Activated CD8-positive, alpha-beta T cell treated with anti-CD3 and anti-CD28 coated beads for 36 hours (primary cell): ENCODE results near the gene PTGDS. TPM values are rescaled to one million over a fixed set of nuclear protein-coding genes. Genes with fewer than 3 reads are reported as not detected.

Source experiments
- ATAC-seq: fragments of 200-7000 bp; cut with Tn5 transposase; one replicate; pipeline ENCODE4 v1.10.0; 2021; ENCODE audit warnings: mild to moderate bottlenecking, moderate library complexity
- CTCF ChIA-PET: fragments of 350-600 bp; sonication (Branson Sonifier 250); formaldehyde crosslinking; loops from one replicate; lab custom pipeline; 2021; ENCODE audit warnings: antibody characterized with exemption; lab: Charles Lee
- POLR2A ChIA-PET: fragments of 350-600 bp; sonication (Branson Sonifier 250); formaldehyde crosslinking; loops from one replicate; lab custom pipeline; 2021; ENCODE audit warnings: antibody characterized with exemption; lab: Charles Lee
- DNase-seq: peaks from one replicate; pipeline ENCODE4 v3.0.0-alpha.2; 2020
- H3K27ac Mint-ChIP-seq: one replicate; pipeline ENCODE4 v1.8.0; 2021; ENCODE audit warnings: mild to moderate bottlenecking, mixed read lengths
- H3K27me3 Mint-ChIP-seq: one replicate; pipeline ENCODE4 v1.8.0; 2021; ENCODE audit warnings: mixed read lengths
- H3K36me3 Mint-ChIP-seq: one replicate; pipeline ENCODE4 v1.8.0; 2021; ENCODE audit warnings: low read depth, mixed read lengths
- H3K4me1 Mint-ChIP-seq: one replicate; pipeline ENCODE4 v1.8.0; 2021; ENCODE audit warnings: low read depth, mixed read lengths
- H3K4me3 Mint-ChIP-seq: one replicate; pipeline ENCODE4 v1.8.0; 2021; ENCODE audit warnings: mild to moderate bottlenecking, moderate library complexity, mixed read lengths
- H3K9me3 Mint-ChIP-seq: one replicate; pipeline ENCODE4 v1.8.0; 2021; ENCODE audit warnings: mixed read lengths
- intact Hi-C: fragments of 100-400 bp; cut with micrococcal nuclease; formaldehyde crosslinking; loops from one replicate; pipeline ENCODE4 v1.10.0; 2022
- total RNA-seq, 2 experiments: library from RNA; stranded (reverse); gene quantifications; one replicate each; pipeline ENCODE4 v1.2.3, GENCODE V29; 2021
- TF ChIP-seq, protein P1 (sequence below): fragments of 200-600 bp; IDR thresholded peaks from one replicate; pipeline ENCODE4 v1.8.0; 2022; ENCODE audit warnings: antibody characterized with exemption, mild to moderate bottlenecking

The PTGDS gene
- total RNA-seq, 2 experiments from 2014 or later: not detected

DNA sequence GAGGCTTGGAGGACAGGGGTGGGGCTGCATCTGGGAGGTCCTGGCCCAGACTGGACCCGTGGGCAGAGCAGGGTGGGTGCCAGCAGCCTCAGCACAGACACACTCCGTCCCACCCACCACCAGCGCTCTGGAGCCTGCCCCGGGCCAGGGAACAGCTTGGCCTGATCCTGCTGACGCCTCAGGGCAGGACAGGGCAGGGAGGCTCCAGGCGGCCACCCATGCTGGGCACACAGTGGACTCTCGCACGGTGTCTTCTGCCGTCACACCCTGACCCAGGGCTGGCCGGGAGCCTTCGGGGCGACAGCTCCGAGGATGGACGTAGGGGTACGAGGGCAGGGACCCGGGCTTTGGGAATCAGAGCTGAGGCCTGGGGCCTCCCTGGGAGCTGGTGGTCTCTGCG, 8.2 kb upstream of the PTGDS start:
- DNase-seq: no peak
- no peaks in the 10 kb centered on the region for H3K36me3 Mint-ChIP-seq
- intact Hi-C loops: no loop called here
- ChIA-PET POLR2A (interaction anchor here (0.5 to 0.8 kb wide), 3 partner anchors 10 to 320 kb away, joined by 3 to 4 read pairs (median 3); no protein-coding TSS in a partner anchor), CTCF (interaction anchor here (0.7 kb wide), 1 partner anchor 60 kb away, joined by 4 read pairs; the partner anchor contains the start of gene ABCA2)
- TF ChIP-seq, protein P1, sequence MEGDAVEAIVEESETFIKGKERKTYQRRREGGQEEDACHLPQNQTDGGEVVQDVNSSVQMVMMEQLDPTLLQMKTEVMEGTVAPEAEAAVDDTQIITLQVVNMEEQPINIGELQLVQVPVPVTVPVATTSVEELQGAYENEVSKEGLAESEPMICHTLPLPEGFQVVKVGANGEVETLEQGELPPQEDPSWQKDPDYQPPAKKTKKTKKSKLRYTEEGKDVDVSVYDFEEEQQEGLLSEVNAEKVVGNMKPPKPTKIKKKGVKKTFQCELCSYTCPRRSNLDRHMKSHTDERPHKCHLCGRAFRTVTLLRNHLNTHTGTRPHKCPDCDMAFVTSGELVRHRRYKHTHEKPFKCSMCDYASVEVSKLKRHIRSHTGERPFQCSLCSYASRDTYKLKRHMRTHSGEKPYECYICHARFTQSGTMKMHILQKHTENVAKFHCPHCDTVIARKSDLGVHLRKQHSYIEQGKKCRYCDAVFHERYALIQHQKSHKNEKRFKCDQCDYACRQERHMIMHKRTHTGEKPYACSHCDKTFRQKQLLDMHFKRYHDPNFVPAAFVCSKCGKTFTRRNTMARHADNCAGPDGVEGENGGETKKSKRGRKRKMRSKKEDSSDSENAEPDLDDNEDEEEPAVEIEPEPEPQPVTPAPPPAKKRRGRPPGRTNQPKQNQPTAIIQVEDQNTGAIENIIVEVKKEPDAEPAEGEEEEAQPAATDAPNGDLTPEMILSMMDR: no peak
- H3K9me3 Mint-ChIP-seq: no peaks in the 10 kb centered on the region
- H3K4me1 Mint-ChIP-seq: peaks cover 17% of the 10 kb centered on the region
- no peak overlapping the region for H3K4me3 Mint-ChIP-seq
- no peak for ATAC-seq
- H3K27ac Mint-ChIP-seq: no peak overlapping the region
- H3K27me3 Mint-ChIP-seq: no peaks in the 10 kb centered on the region

DNA sequence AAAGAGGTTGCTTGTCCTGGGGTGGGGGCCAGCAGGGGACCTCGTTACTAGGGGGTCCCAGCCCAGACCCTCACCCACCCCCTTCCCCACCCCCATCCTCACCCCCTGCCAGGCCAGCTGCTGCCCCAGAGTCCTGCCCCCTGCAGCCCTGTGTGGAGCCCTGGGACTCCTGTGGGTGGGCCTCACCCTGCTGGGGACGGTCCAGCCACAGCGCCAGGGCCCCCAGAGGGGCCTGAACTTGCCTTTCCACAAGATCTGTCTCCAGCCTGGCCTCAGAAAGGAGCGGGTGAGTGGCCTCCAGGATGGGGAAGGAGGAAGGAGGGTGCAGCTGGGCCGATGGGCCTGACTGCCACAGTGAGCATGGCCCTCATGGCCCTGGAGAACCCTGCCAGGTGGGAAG, 7.5 kb upstream of the PTGDS start:
- POLR2A ChIA-PET: interaction anchor here (0.6 to 1.1 kb wide), 3 partner anchors 10 to 319 kb away, joined by 3 to 4 read pairs (median 3); no protein-coding TSS in a partner anchor
- ATAC-seq (no peak), DNase-seq (no peak)
- TF ChIP-seq, protein P1: no peak
- Mint-ChIP-seq H3K36me3 (no peaks in the 10 kb centered on the region), H3K27me3 (no peaks in the 10 kb centered on the region), H3K4me1 (peaks cover 14% of the 10 kb centered on the region), H3K4me3 (no peak overlapping the region), H3K9me3 (no peaks in the 10 kb centered on the region), H3K27ac (no peak overlapping the region)
- intact Hi-C loops: no loop called here
- CTCF ChIA-PET: no interaction called here

DNA sequence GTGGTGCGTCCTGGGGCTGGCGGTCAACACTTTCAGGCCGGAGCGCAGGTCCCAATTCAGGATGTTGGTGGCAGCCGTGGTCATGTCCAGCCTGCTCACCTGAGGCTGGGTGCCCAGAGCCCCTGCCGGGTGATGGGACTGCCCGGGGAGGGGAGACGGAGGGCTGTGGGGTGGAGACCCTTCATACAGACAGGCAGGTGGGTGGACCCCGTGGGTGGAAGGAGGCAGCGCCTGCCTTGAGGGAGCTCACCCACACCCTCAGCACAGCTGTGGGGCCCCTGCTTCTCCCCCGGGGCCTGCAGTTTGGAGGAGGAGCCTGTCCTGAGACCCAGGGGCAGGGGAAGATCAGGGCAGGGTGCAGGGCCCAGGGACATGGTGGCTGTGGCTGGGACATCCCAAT, 6.9 kb upstream of the PTGDS start:
- ChIA-PET CTCF (no interaction called here), POLR2A (interaction anchor here (1.1 to 1.2 kb wide), 2 partner anchors 18 to 38 kb away, joined by 3 read pairs; no protein-coding TSS in a partner anchor)
- no peak overlapping the region for H3K4me3 Mint-ChIP-seq
- no peaks in the 10 kb centered on the region for H3K27me3 Mint-ChIP-seq
- intact Hi-C loops: no loop called here
- no peak for DNase-seq
- no peaks in the 10 kb centered on the region for H3K36me3 Mint-ChIP-seq
- H3K9me3 Mint-ChIP-seq: no peaks in the 10 kb centered on the region
- peaks cover 17% of the 10 kb centered on the region for H3K4me1 Mint-ChIP-seq
- ATAC-seq: no peak
- no peak overlapping the region for H3K27ac Mint-ChIP-seq
- TF ChIP-seq, protein P1: no peak

DNA sequence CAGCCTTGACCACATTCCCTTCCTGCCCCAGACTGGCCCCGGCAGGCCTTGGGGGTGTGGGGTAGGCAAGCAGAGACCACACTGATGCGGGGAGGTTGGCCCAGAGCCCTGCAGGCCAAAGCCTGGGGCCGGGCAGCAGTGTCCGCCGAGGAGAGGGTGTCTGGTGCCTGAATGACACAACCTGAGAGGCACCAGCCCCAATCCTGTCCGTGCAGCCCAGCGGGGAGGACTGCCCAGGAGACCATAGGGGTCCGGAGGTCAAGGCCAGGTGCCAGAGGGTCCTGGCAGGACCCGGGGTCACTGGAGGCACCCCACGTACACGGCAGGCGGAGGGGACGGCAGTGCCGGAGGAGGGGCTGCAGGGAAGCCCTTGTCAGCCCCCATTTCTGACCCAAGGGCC, 5.6 kb upstream of the PTGDS start:
- no peak for ATAC-seq

DNA sequence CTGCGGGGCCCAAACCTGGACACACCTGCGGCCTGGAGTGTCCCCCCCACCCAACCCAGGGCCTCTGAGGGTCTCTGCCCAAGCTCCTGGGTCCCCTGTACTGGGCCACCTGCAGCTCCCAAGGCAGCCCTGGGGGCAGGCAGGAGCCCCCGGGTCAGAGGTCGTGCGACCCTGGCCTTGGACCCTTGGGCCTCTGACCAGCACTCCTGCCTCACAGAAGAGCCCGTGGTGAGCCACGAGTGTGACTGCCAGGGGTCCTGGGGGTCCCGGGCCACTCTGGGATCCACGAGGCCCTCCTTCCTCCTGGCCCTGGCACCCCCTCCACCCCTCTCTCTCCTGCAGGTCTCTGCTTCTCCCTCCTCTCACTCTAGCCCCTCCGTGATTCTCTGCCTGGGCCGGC, 5.0 kb upstream of the PTGDS start:
- intact Hi-C loops: no loop called here
- H3K36me3 Mint-ChIP-seq: no peaks in the 10 kb centered on the region
- CTCF ChIA-PET: interaction anchor here (1.2 kb wide), 1 partner anchor 25 kb away, joined by 3 read pairs; no protein-coding TSS in a partner anchor

More for the DNA sequence above, 5.6 kb upstream of the PTGDS start:
- TF ChIP-seq, protein P1: no peak
- H3K4me3 Mint-ChIP-seq: no peak overlapping the region
- no peak for DNase-seq
- intact Hi-C loops: no loop called here
- ChIA-PET CTCF (interaction anchor here (1.2 kb wide), 1 partner anchor 25 kb away, joined by 3 read pairs; no protein-coding TSS in a partner anchor), POLR2A (no interaction called here)
- H3K27me3 Mint-ChIP-seq: no peaks in the 10 kb centered on the region
- H3K4me1 Mint-ChIP-seq: peaks cover 18% of the 10 kb centered on the region
- no peaks in the 10 kb centered on the region for H3K36me3 Mint-ChIP-seq
- no peak overlapping the region for H3K27ac Mint-ChIP-seq
- no peaks in the 10 kb centered on the region for H3K9me3 Mint-ChIP-seq

More for the DNA sequence above, 5.0 kb upstream of the PTGDS start:
- Mint-ChIP-seq H3K4me3 (no peak overlapping the region), H3K27ac (no peak overlapping the region), H3K4me1 (peaks cover 20% of the 10 kb centered on the region), H3K27me3 (no peaks in the 10 kb centered on the region), H3K9me3 (no peaks in the 10 kb centered on the region)
- ATAC-seq (no peak), DNase-seq (no peak)
- POLR2A ChIA-PET: no interaction called here
- TF ChIP-seq, protein P1: no peak
